ENCODE results near the gene CFAP61. TPM values are rescaled to one million over a fixed set of nuclear protein-coding genes. Genes with fewer than 3 reads are reported as not detected.
"Not testable (repeated sequence)": the region's sequence is repeated elsewhere in the genome, so short reads cannot be mapped to it uniquely, and the experiment has no call there.

The CFAP61 gene
- total RNA-seq, 1 donor from 2014 or later = not detected

GRCh38 chr20:20344476-20344875, 292.1 kb downstream of the CFAP61 start:
- intact Hi-C loops (cut with DNase I) = no loop called here
- H3K36me3 ChIP-seq = no peaks in the 10 kb centered on the region
- H3K27ac ChIP-seq = no peak overlapping the region
- H3K9me3 ChIP-seq = peaks cover 0 to 8% of the 10 kb centered on the region in 2 donors
- no peak for TF ChIP-seq CTCF (IDR thresholded peaks at IDR 0.05)
- H3K4me3 ChIP-seq = no peak overlapping the region
- DNase-seq (ENCODE audit: low spot score in 2 of 2) = no peak
- no peaks in the 10 kb centered on the region for H3K27me3 ChIP-seq
- no peaks in the 10 kb centered on the region for H3K4me1 ChIP-seq

- TF ChIP-seq CTCF (IDR thresholded peaks at IDR 0.05) = no peak
- H3K27me3 ChIP-seq = no peaks in the 10 kb centered on the region
- no peak for DNase-seq (ENCODE audit: low spot score in 2 of 2)
- no peaks in the 10 kb centered on the region for H3K4me1 ChIP-seq
- H3K4me3 ChIP-seq = no peak overlapping the region
- H3K27ac ChIP-seq = no peak overlapping the region
- H3K36me3 ChIP-seq = no peaks in the 10 kb centered on the region
- no peaks in the 10 kb centered on the region for H3K9me3 ChIP-seq
- intact Hi-C loops (cut with DNase I) = no loop called here
Measured at GRCh38 chr20:20353576-20353975, 301.2 kb downstream of the CFAP61 start.

GRCh38 chr20:20355503-20355902, 303.2 kb downstream of the CFAP61 start:
- H3K9me3 ChIP-seq; H3K27me3 ChIP-seq; H3K4me3 ChIP-seq; H3K36me3 ChIP-seq; H3K27ac ChIP-seq; intact Hi-C loops (cut with DNase I); H3K4me1 ChIP-seq; DNase-seq (ENCODE audit: low spot score in 2 of 2): not testable (repeated sequence)

- Histone ChIP-seq H3K36me3 (no peaks in the 10 kb centered on the region), H3K4me3 (no peak overlapping the region), H3K27me3 (no peaks in the 10 kb centered on the region), H3K27ac (no peak overlapping the region), H3K9me3 (no peaks in the 10 kb centered on the region), H3K4me1 (peaks cover 0 to 2% of the 10 kb centered on the region in 2 donors)
- intact Hi-C loops (cut with DNase I) = no loop called here
- no peak for TF ChIP-seq CTCF (IDR thresholded peaks at IDR 0.05)
- no peak for DNase-seq (ENCODE audit: low spot score in 2 of 2)
Measured at GRCh38 chr20:20358801-20359200, 306.5 kb downstream of the CFAP61 start.

- H3K27ac ChIP-seq = no peak overlapping the region
- H3K4me3 ChIP-seq = no peak overlapping the region
- no peak for DNase-seq (ENCODE audit: low spot score in 2 of 2)
- no peak for TF ChIP-seq CTCF (IDR thresholded peaks at IDR 0.05)
- intact Hi-C loops (cut with DNase I) = loop anchor here (10.0 kb wide), 1 partner anchor 275 kb away; no protein-coding TSS in a partner anchor
- peaks cover 8% of the 10 kb centered on the region for H3K27me3 ChIP-seq
- no peaks in the 10 kb centered on the region for H3K36me3 ChIP-seq
- no peaks in the 10 kb centered on the region for H3K9me3 ChIP-seq
- H3K4me1 ChIP-seq = peaks cover 0 to 2% of the 10 kb centered on the region in 2 donors
Measured at GRCh38 chr20:20359628-20360027, 307.3 kb downstream of the CFAP61 start.

- peaks cover 0 to 2% of the 10 kb centered on the region in 2 donors for H3K4me1 ChIP-seq
- H3K9me3 ChIP-seq = no peaks in the 10 kb centered on the region
- DNase-seq (ENCODE audit: low spot score in 2 of 2) = no peak
- H3K36me3 ChIP-seq = no peaks in the 10 kb centered on the region
- peaks cover 13% of the 10 kb centered on the region for H3K27me3 ChIP-seq
- H3K4me3 ChIP-seq = no peak overlapping the region
- no peak overlapping the region for H3K27ac ChIP-seq
- TF ChIP-seq CTCF (IDR thresholded peaks at IDR 0.05) = peak; percentile 39 to 64 (median 62)
- intact Hi-C loops (cut with DNase I) = loop anchor here (10.0 kb wide), 1 partner anchor 276 kb away; no protein-coding TSS in a partner anchor
Measured at GRCh38 chr20:20360464-20360863, 308.1 kb downstream of the CFAP61 start.

Measured in ascending aorta (tissue), 2 donors.